Frontal cortex (tissue), 4 donors: ENCODE measurements around the gene IGHMBP2. TPM values are rescaled to one million over a fixed set of nuclear protein-coding genes. Genes with fewer than 3 reads are reported as not detected.
"Not testable (repeated sequence)": the region's sequence is repeated elsewhere in the genome, so short reads cannot be mapped to it uniquely, and the experiment has no call there.

Experiments used
- DNase-seq, 2 donors: peaks; one replicate each; pipeline ENCODE4 v3.0.0; 2012; ENCODE audit warnings: low spot score in 2 of 2
- FAIRE-seq: peaks from 2 replicates; lab custom pipeline; 2012; peaks lifted over from hg19 to GRCh38; lab: Jason Lieb, UNC
- total RNA-seq: library from RNA; depleted of rRNA; stranded (reverse); fragments of >200 nt; gene quantifications from one replicate; pipeline ENCODE4 v1.2.3, GENCODE V29; 2014
- donor health status: control.
- donor health status: control.
- donor health status: control.

IGHMBP2 gene
- 10.2 TPM for total RNA-seq

- DNase-seq = peak; percentile 91 to 95
- no peak for FAIRE-seq
Observed at GRCh38 chr11:68903288-68904247, at the start of gene IGHMBP2, which contains the start of gene MRPL21. TSS of gene IGHMBP2 (plus strand) at chr11:68903891. CDS start at chr11:68903953, 62 bp downstream. TSS of gene MRPL21 (minus strand) at chr11:68903832. CDS start at chr11:68903810, 22 bp downstream.

- FAIRE-seq (no peak), DNase-seq (no peak)
Observed at GRCh38 chr11:68854273-68854958, 49.3 kb upstream of the IGHMBP2 start.

GRCh38 chr11:68855205-68855981, 48.3 kb upstream of the IGHMBP2 start:
- DNase-seq (peak; percentile 51 to 71), FAIRE-seq (no peak)

- DNase-seq, FAIRE-seq: not testable (repeated sequence)
Observed at GRCh38 chr11:68856425-68857030, 47.2 kb upstream of the IGHMBP2 start.

- DNase-seq (no peak), FAIRE-seq (no peak)
Observed at GRCh38 chr11:68857037-68857586, 46.6 kb upstream of the IGHMBP2 start.

- FAIRE-seq (no peak), DNase-seq (no peak)
Observed at GRCh38 chr11:68859123-68859522, 44.6 kb upstream of the IGHMBP2 start.

- no peak for FAIRE-seq
- no peak for DNase-seq
Observed at GRCh38 chr11:68862421-68862820, 41.3 kb upstream of the IGHMBP2 start.

- DNase-seq (no peak), FAIRE-seq (no peak)
Observed at GRCh38 chr11:68863553-68864265, 40.0 kb upstream of the IGHMBP2 start.

- no peak for DNase-seq
Observed at GRCh38 chr11:68865241-68865640, 38.5 kb upstream of the IGHMBP2 start.

GRCh38 chr11:68867066-68867465, 36.6 kb upstream of the IGHMBP2 start:
- FAIRE-seq (no peak), DNase-seq (no peak)

More at GRCh38 chr11:68865241-68865640, 38.5 kb upstream of the IGHMBP2 start:
- FAIRE-seq = no peak

GRCh38 chr11:68868221-68868835, 35.4 kb upstream of the IGHMBP2 start:
- DNase-seq (no peak), FAIRE-seq (no peak)

- no peak for DNase-seq
Observed at GRCh38 chr11:68870470-68870869, 33.2 kb upstream of the IGHMBP2 start.

GRCh38 chr11:68872216-68873003, 31.3 kb upstream of the IGHMBP2 start:
- no peak for DNase-seq
- no peak for FAIRE-seq

More at GRCh38 chr11:68870470-68870869, 33.2 kb upstream of the IGHMBP2 start:
- FAIRE-seq = no peak

- DNase-seq (no peak), FAIRE-seq (no peak)
Observed at GRCh38 chr11:68878022-68878421, 25.7 kb upstream of the IGHMBP2 start.

- DNase-seq = no peak
- FAIRE-seq = no peak
Observed at GRCh38 chr11:68880851-68881250, 22.8 kb upstream of the IGHMBP2 start.

- DNase-seq (no peak), FAIRE-seq (no peak)
Observed at GRCh38 chr11:68881320-68881719, 22.4 kb upstream of the IGHMBP2 start.

- FAIRE-seq = no peak
- DNase-seq = no peak
Observed at GRCh38 chr11:68882391-68882790, 21.3 kb upstream of the IGHMBP2 start.
